RKO (cell line): ENCODE data around the gene LILRA6.
"Not testable (repeated sequence)": the region's sequence is repeated elsewhere in the genome, so short reads cannot be mapped to it uniquely, and the experiment has no call there.

ENCODE experiments used
- DNase-seq: peaks from one replicate; pipeline ENCODE4 v3.0.0-alpha.2; 2016; ENCODE audit warnings: low spot score

Gene LILRA6

DNA sequence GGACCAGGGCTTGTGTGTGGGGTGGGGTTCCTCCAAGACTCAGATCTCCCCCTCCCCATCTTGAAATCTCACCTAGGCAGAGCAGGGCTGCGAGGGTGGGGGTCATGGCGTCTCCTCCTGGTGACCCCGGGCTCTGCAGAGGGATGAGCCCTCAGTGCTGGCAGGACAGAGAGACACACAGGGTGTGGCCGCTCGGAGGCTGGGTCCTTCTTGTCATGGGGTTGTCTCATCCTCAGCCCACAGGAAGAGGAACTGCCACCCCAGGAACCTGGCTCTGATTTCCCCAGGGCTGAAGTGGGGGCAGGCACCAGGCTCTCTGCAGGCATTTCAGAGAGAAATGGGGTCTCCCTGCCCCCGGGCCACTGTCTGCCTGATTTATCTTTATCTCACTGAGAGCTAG lies at the start of gene LILRA6:
LILRA6 (minus strand) TSS at position 145 of the 400 bp plus-strand sequence.
- DNase-seq: not testable (repeated sequence)

DNA sequence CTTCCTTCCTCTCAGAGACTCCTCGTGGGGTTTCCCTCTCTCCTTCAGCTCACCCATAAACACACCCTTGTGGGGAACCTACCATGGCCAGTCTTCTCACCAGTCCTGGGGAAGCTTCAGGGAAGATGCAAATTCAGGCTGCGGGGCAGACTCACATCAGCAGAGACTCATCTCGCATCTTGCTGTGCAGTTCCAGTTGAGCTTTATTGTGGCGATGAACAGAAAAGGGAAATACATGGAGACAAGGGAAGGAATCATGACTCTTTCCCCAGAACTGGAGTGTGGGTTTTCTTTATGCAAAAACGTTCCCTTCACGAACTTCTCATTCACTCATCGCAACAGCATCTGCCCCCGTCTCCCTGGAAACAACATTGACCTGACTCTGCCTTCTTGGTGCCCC lies 46.6 kb upstream of the LILRA6 start:
- not testable (repeated sequence) for DNase-seq

DNA sequence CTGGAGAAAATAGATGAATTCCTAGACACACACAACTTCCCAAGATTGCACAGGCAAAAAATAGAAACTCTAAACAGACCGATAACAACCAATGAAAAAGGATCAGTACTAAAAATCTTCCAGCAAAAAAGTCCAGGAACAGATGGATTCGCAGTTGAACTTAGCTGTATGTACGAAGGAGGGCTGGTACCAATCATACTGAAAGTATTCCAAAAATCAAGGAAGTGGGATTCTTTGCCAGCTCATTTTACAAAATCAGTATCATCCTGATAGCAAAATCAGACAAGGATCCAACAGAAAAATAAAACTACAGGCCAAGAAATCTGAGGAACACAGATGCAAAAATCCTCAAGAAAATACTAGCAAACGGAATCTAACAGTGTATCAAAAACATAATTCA lies 44.9 kb upstream of the LILRA6 start:
- DNase-seq: no peak

DNA sequence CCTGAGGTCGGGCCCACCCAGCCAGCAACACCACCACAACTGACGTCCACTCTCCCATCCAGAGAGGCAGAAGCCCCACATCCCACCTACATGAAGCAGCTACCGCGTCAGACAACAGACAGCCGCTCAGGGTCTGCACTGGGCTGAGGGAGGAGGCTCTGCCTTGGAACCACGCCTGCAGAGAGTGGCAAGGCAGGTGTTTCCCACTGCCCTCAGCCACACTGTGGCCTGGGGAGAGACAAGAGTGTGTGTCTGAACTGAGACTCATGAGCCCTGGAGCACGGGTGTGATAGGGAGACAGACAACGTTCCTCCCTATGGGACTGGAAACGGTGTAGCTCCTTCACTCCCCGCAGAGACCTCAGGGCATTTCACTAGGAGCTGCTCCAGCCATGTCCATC lies 43.7 kb upstream of the LILRA6 start:
- not testable (repeated sequence) for DNase-seq

DNA sequence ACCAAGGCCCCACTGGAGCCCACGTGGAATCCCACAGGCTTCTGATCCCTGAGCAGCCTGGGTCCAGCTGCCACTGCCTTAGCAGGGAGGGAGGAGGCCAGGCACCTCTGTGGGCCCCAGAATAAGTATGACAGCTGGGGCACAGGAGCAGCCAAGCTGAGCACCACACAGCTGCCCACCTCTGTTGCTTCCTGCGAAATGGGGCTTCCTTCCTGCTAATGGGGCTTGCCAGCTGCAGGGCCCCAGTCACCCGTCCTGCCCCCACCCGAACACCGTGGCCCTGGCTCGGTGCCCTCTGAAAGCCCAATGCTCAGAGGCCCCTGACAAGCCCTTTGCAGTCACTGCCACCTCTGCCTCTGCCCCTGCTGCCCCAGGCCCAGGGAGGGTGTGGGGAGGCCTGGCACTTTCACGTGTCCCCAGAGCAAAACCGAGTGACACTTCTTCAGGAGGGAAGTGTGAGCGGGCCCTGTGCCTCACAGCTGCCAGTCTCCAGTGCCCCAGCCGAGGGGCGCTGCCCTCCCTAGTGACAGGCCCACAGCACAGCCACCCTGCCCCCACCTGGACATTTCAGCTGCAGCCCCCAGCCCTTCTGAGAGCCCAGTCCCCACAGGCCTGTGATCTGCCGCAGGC lies 43.0 kb upstream of the LILRA6 start:
- DNase-seq: not testable (repeated sequence)

DNA sequence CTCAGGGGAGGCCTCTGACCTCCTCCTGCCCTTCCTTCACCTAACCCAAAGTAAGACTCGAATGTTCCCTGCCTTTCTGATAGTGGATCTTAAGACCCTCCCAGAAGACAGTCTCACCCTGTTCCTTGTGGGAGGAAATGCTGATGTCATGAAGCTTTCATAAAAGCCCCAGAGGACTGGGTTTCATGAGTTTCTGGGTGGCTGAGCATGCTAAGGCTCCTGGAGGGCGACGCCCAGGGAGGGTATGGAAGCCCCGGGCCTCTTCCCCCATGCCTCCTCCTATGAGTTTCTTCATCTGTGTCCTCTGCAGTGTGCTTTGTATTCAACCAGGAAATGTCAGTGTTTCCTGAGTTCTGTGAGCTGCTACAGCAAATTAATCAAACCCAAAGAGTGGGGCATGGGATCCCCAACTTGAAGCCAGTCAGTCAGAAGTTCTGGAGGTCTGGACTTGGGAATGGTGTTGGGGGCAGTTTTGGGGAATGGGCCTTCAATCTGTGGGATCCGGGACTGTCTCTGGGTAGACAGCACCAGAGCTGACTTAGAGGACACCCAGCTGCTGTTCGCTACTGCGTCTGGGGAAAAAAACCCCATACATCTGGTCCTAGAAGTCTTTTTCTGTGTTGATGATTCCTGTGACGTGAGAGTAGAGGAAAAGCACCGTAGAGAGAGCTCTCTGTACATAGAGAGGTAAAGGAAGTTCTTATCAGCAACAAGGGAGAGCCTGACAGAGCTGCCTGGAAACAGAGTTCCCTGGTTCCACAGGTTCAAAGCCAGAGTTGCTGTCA lies 40.3 kb upstream of the LILRA6 start:
- DNase-seq: no peak

DNA sequence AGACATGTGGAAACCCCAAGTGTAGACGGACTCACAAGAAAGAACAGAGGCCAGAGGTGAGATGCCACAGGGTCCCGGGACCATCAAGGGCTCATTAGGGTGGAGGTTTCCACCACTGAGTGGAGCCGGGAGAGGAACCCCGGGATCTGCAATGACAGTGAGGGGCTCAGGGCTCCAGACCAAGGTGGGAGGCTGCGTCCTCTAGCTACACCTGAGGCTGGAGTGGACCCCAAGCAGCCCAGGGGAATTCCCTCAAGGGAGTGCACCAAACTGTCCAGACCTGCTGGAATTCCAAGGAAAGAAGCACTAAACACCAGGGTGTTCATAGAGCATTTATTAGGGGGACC lies 39.1 kb upstream of the LILRA6 start:
- DNase-seq: not testable (repeated sequence)

DNA sequence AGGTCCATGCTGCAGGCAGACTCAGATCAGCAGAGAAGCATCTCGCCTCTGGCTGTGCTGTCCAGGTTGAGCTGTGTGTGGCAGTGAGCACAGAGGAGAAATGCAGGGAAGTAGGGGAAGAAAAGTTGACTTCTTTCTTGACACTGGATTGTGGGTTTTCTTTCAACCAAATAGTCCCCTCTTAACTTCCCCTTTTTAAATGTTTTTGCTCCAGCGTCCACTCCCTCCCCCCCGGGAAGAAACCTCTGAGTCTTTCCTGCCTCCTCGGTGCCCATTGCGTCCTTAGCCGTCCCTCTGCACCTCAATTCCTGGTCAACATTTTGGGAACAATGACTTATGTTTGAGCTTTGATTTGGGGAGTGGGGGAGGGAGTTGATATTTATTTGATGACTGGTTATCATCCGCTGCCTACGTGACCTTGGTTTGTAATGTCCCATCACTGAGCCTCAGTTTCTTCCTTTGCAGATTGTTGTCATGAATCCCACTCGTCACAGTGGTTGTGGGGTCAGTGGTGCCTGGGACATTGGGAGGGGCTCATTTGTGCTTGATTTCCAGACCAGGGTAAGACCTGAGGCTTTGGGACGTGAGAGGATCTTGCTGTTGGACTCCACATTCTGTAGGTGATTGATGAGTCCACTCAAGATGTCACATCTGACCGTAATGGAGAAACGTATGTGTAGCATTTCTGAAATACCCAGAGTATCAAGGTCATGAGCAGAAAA lies 38.6 kb upstream of the LILRA6 start, which contains the start of gene LILRB2:
LILRB2 (minus strand) TSS at position 104 of the 722 bp plus-strand sequence. CDS start 614 bp downstream, outside the sequence.
- no peak for DNase-seq

GRCh38 chr19:54280441-54280840 lies 37.9 kb upstream of the LILRA6 start:
- DNase-seq: not testable (repeated sequence)

DNA sequence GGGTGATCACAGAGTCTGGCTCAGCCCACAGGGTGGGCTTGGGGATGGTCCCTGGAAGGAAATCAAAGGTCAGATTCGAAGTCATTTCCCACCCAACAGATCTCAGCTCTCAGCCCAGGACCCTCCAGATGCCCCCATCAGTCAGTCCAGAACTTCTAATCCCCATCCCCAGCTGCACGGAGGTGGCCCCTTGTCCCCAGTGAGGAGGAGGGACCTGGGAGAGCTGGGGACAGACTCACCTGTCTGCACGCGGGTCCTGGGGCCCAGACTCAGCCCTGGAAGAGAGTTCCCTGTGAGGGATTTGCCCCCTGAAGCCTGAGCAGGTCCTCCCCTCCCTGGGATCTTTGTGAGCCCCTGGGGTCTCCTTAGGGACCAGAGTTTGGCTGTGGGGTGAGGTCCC lies 37.4 kb upstream of the LILRA6 start:
- DNase-seq: not testable (repeated sequence)

DNA sequence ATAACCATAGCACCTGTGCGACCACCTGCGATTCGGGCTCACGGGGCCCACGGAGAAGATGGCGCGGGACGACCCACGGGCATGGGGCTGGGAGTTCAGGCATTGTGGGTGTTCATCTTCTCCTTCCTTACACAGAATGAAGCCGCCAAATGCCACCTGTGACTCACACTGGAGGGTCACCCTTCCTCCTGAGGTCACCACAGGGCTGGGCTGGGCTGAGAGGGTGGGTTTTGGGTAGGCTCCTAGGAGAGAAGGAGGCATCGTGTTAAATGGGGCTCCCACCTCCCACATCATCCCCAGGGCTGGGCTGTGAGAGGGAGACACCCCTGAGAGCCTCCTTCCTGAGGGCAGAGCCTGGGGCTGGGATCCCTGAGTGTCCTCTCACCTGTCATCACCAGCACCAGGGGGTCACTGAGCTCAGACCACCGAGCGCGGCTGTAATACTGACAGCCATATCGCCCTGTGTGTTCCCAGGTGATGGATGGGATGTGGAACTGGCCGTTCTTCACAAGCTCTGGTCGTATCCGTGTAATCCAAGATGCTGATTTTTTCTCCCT lies 36.9 kb upstream of the LILRA6 start:
- DNase-seq: no peak

- not testable (repeated sequence) for DNase-seq
Measured at GRCh38 chr19:54278571-54279195, 36.1 kb upstream of the LILRA6 start.

DNA sequence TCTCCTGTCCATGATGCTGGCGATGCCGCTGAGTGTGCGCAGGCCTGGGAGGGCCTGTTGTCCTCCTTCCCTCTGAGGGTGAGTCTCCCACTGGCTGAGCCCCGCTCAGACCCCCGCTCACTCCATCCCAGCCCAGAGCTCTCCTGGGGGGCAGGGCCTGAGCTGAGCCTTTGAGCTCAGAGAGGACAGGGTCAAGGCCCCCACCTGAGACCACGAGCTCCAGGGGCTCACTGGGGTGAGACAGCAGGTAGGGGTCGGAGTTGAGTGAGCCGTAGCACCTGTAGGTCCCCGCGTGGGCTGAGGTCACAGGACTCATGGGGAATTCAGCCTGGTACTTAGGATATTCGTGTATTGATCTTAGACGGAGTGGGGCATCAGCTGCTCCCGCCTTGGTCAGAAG lies 35.5 kb upstream of the LILRA6 start:
- DNase-seq: not testable (repeated sequence)

GRCh38 chr19:54277111-54277615 lies 34.6 kb upstream of the LILRA6 start:
- DNase-seq: not testable (repeated sequence)

GRCh38 chr19:54275951-54276350 lies 33.4 kb upstream of the LILRA6 start:
- DNase-seq: no peak

DNA sequence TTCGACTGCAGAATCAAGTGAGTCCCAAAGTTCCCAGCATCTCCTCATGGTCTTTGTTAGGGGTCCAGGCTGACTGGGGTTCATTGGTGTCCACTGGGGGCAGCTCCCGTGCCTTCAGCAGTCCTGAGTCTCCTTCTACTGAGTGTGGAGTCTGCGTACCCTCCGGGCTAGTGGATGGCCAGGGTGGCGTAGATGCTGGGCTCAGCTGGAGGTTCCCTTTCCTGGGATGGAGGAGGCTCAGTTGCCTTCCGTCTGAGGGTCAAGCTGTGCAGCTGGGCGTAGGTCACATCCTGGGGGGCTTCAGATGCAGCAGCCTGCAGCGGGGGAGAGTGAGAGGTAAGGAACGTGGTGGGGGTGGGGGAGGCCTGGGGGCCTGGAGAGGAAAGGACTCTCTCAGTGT lies 31.9 kb upstream of the LILRA6 start:
- DNase-seq: not testable (repeated sequence)

GRCh38 chr19:54273821-54274220 lies 31.2 kb upstream of the LILRA6 start:
- DNase-seq: no peak

DNA sequence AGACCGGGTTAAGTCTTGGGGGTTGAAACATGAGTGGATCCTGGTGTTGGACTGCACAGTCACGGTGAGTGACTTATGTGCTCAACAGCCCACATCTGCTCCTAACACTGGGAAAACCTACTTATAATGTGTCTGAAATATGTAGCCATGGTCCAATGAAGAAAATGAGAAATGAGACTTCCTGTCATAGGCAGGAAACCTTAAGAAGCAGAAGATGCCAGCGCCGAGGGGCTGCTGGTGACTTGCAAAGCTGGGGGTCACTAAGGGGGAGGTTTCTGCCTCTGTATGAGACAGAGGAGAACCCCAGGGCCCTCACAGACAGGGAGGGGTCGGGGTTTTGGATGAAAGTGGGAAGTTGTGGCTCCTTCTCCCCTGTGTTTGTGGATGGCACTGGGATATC lies 29.6 kb upstream of the LILRA6 start:
- DNase-seq: not testable (repeated sequence)

DNA sequence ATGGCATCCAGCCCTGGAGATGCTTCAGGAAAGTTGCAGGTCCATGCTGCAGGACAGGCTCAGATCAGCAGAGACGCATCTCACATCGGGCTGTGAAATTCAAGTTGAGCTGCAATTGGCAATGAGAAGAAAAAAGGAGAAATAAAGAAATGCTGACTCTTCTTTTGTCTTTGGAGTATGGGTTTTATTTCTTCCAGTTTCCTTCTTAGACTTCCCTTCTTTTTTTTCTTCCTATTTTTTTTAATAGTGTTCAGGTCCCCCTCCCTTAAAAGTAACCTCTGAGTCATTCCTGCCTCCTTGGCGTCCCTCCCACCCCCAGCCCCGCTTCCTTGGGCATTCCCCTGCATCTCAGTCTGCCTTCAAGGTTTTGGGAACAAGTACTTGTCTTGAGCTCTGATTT lies 29.0 kb upstream of the LILRA6 start:
- DNase-seq: not testable (repeated sequence)

- DNase-seq: no peak
Measured at GRCh38 chr19:54271106-54271505, 28.5 kb upstream of the LILRA6 start.

DNA sequence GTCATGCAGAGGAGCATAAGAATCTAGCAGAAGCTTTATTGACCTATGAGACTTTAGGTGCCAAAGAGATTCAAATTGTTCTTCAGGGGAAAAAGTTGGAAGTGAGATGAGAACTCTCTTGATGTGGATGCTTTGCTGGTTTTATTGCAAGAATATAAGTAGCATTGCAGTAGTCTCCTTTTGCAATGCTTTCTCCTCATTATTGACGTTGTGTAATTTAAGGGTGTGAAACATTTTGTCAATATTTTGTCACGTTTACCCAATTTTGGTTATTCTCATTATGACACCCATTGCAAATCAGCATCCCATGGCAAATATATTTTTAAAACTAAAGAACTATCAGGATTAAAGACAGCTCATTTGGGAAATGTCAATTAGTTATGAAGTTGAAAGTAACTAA lies 26.3 kb upstream of the LILRA6 start:
- DNase-seq: no peak

GRCh38 chr19:54266133-54266532 lies 23.5 kb upstream of the LILRA6 start:
- DNase-seq: peak; percentile 69
